MM.1S (cell line): ENCODE data around the gene TKT.

ENCODE experiments used
- CTCF ChIP-seq: fragments of 300-600 bp; sonication (generic); IDR thresholded peaks from 2 replicates; pipeline ENCODE4 v1.5.1; 2016; ENCODE audit warnings: antibody characterized with exemption, low read length, mixed read lengths
- EZH2 ChIP-seq: fragments of 300-600 bp; sonication (generic); optimal IDR thresholded peaks from 2 replicates; pipeline ENCODE3; 2017; ENCODE audit warnings: low read depth, mild to moderate bottlenecking, antibody characterized with exemption, low read length, mixed read lengths
- EZH2phosphoT487 ChIP-seq: fragments of 300-600 bp; sonication (generic); IDR thresholded peaks from 2 replicates; pipeline ENCODE4 v1.6.1; 2018; ENCODE audit warnings: antibody characterized with exemption, low read length

GRCh38 chr3:53181024-53181371 lies 74.8 kb downstream of the TKT start:
- no peak for TF ChIP-seq CTCF
- TF ChIP-seq EZH2, result no peak
- no peak for TF ChIP-seq EZH2phosphoT487
